ENCODE measurements around the gene SSMEM1.

Gene SSMEM1

GRCh38 chr7:130207642-130208041 is at the start of gene SSMEM1:
SSMEM1 (plus strand) TSS chr7:130207860; CDS start chr7:130207911, 51 bp downstream.
- no peak within 1 kb of the TSS for H3K27ac ChIP-seq (ENCODE audit: low read length)
- H3K9me3 ChIP-seq (ENCODE audit: control insufficient read depth, insufficient read depth, low read length), result no peaks in the 10 kb centered on the region
- H3K4me1 ChIP-seq (ENCODE audit: control insufficient read depth, insufficient read depth, low read length), result no peaks in the 10 kb centered on the region

GRCh38 chr7:130160023-130160422 is 47.6 kb upstream of the SSMEM1 start:
- Histone ChIP-seq H3K4me3 (ENCODE audit: low read length) (no peak overlapping the region), H3K4me1 (ENCODE audit: control insufficient read depth, insufficient read depth, low read length) (no peaks in the 10 kb centered on the region), H3K27ac (ENCODE audit: low read length) (no peak overlapping the region), H3K9me3 (ENCODE audit: control insufficient read depth, insufficient read depth, low read length) (no peaks in the 10 kb centered on the region), H3K27me3 (ENCODE audit: control insufficient read depth, insufficient read depth, low read length) (no peaks in the 10 kb centered on the region), H3K36me3 (ENCODE audit: control insufficient read depth, insufficient read depth, low read length) (peaks cover 5% of the 10 kb centered on the region; the same call in 1 of the 2 replicates)
- no peak for DNase-seq (ENCODE audit: low read depth, low spot score)
- no CpG with 5 or more reads among the region's 2 CpGs for WGBS (ENCODE audit: insufficient coverage, insufficient read length)

More at GRCh38 chr7:130207642-130208041, at the start of gene SSMEM1:
- H3K36me3 ChIP-seq (ENCODE audit: control insufficient read depth, insufficient read depth, low read length), result no peaks in the 10 kb centered on the region
- no peak within 1 kb of the TSS for H3K4me3 ChIP-seq (ENCODE audit: low read length)
- no peaks in the 10 kb centered on the region for H3K27me3 ChIP-seq (ENCODE audit: control insufficient read depth, insufficient read depth, low read length)
- no peak for DNase-seq (ENCODE audit: low read depth, low spot score)

GRCh38 chr7:130160455-130160854 is 47.2 kb upstream of the SSMEM1 start:
- Histone ChIP-seq H3K27ac (ENCODE audit: low read length) (no peak overlapping the region), H3K4me1 (ENCODE audit: control insufficient read depth, insufficient read depth, low read length) (no peaks in the 10 kb centered on the region), H3K36me3 (ENCODE audit: control insufficient read depth, insufficient read depth, low read length) (peaks cover 5% of the 10 kb centered on the region; the same call in 1 of the 2 replicates), H3K27me3 (ENCODE audit: control insufficient read depth, insufficient read depth, low read length) (no peaks in the 10 kb centered on the region), H3K9me3 (ENCODE audit: control insufficient read depth, insufficient read depth, low read length) (no peaks in the 10 kb centered on the region), H3K4me3 (ENCODE audit: low read length) (no peak overlapping the region)
- DNase-seq (ENCODE audit: low read depth, low spot score), result no peak
- no CpG with 5 or more reads among the region's 8 CpGs for WGBS (ENCODE audit: insufficient coverage, insufficient read length)

- Histone ChIP-seq H3K4me3 (ENCODE audit: low read length) (no peak overlapping the region), H3K27me3 (ENCODE audit: control insufficient read depth, insufficient read depth, low read length) (no peaks in the 10 kb centered on the region), H3K36me3 (ENCODE audit: control insufficient read depth, insufficient read depth, low read length) (peaks cover 5% of the 10 kb centered on the region; the same call in 1 of the 2 replicates), H3K4me1 (ENCODE audit: control insufficient read depth, insufficient read depth, low read length) (no peaks in the 10 kb centered on the region), H3K27ac (ENCODE audit: low read length) (no peak overlapping the region), H3K9me3 (ENCODE audit: control insufficient read depth, insufficient read depth, low read length) (no peaks in the 10 kb centered on the region)
- no peak for DNase-seq (ENCODE audit: low read depth, low spot score)
- no CpG with 5 or more reads among the region's 5 CpGs for WGBS (ENCODE audit: insufficient coverage, insufficient read length)
Observed at GRCh38 chr7:130162196-130162595, 45.5 kb upstream of the SSMEM1 start.

- Histone ChIP-seq H3K27ac (ENCODE audit: low read length) (no peak overlapping the region), H3K36me3 (ENCODE audit: control insufficient read depth, insufficient read depth, low read length) (peaks cover 3% of the 10 kb centered on the region; the same call in 1 of the 2 replicates), H3K27me3 (ENCODE audit: control insufficient read depth, insufficient read depth, low read length) (no peaks in the 10 kb centered on the region), H3K4me3 (ENCODE audit: low read length) (no peak overlapping the region), H3K9me3 (ENCODE audit: control insufficient read depth, insufficient read depth, low read length) (no peaks in the 10 kb centered on the region), H3K4me1 (ENCODE audit: control insufficient read depth, insufficient read depth, low read length) (no peaks in the 10 kb centered on the region)
- 100% methylated on average over 2 of the region's 4 CpGs for WGBS (ENCODE audit: insufficient coverage, insufficient read length)
- no peak for DNase-seq (ENCODE audit: low read depth, low spot score)
Observed at GRCh38 chr7:130174237-130174959, 33.3 kb upstream of the SSMEM1 start.

- no peak for DNase-seq (ENCODE audit: low read depth, low spot score)
- H3K4me1 ChIP-seq (ENCODE audit: control insufficient read depth, insufficient read depth, low read length), result no peaks in the 10 kb centered on the region
- no peaks in the 10 kb centered on the region for H3K27me3 ChIP-seq (ENCODE audit: control insufficient read depth, insufficient read depth, low read length)
- H3K27ac ChIP-seq (ENCODE audit: low read length), result no peak overlapping the region
- H3K36me3 ChIP-seq (ENCODE audit: control insufficient read depth, insufficient read depth, low read length), result no peaks in the 10 kb centered on the region; the same call in 1 of the 2 replicates
- no CpG with 5 or more reads among the region's 4 CpGs for WGBS (ENCODE audit: insufficient coverage, insufficient read length)
- H3K9me3 ChIP-seq (ENCODE audit: control insufficient read depth, insufficient read depth, low read length), result no peaks in the 10 kb centered on the region
- no peak overlapping the region for H3K4me3 ChIP-seq (ENCODE audit: low read length)
Observed at GRCh38 chr7:130178251-130178650, 29.4 kb upstream of the SSMEM1 start.

GRCh38 chr7:130179631-130180030 is 28.0 kb upstream of the SSMEM1 start:
- H3K4me3 ChIP-seq (ENCODE audit: low read length), result no peak overlapping the region
- H3K9me3 ChIP-seq (ENCODE audit: control insufficient read depth, insufficient read depth, low read length), result no peaks in the 10 kb centered on the region
- no peak for DNase-seq (ENCODE audit: low read depth, low spot score)
- H3K4me1 ChIP-seq (ENCODE audit: control insufficient read depth, insufficient read depth, low read length), result no peaks in the 10 kb centered on the region
- H3K27ac ChIP-seq (ENCODE audit: low read length), result no peak overlapping the region
- WGBS (ENCODE audit: insufficient coverage, insufficient read length), result no CpG with 5 or more reads among the region's 2 CpGs
- H3K27me3 ChIP-seq (ENCODE audit: control insufficient read depth, insufficient read depth, low read length), result no peaks in the 10 kb centered on the region
- no peaks in the 10 kb centered on the region; the same call in 1 of the 2 replicates for H3K36me3 ChIP-seq (ENCODE audit: control insufficient read depth, insufficient read depth, low read length)

GRCh38 chr7:130180571-130181262 is 26.9 kb upstream of the SSMEM1 start:
- no peak overlapping the region for H3K27ac ChIP-seq (ENCODE audit: low read length)
- no peak for DNase-seq (ENCODE audit: low read depth, low spot score)
- H3K27me3 ChIP-seq (ENCODE audit: control insufficient read depth, insufficient read depth, low read length), result no peaks in the 10 kb centered on the region
- H3K4me3 ChIP-seq (ENCODE audit: low read length), result no peak overlapping the region
- H3K9me3 ChIP-seq (ENCODE audit: control insufficient read depth, insufficient read depth, low read length), result no peaks in the 10 kb centered on the region
- no peaks in the 10 kb centered on the region; the same call in 1 of the 2 replicates for H3K36me3 ChIP-seq (ENCODE audit: control insufficient read depth, insufficient read depth, low read length)
- no CpG with 5 or more reads among the region's 9 CpGs for WGBS (ENCODE audit: insufficient coverage, insufficient read length)
- H3K4me1 ChIP-seq (ENCODE audit: control insufficient read depth, insufficient read depth, low read length), result no peaks in the 10 kb centered on the region

GRCh38 chr7:130181263-130181605 is 26.4 kb upstream of the SSMEM1 start:
- Histone ChIP-seq H3K9me3 (ENCODE audit: control insufficient read depth, insufficient read depth, low read length) (no peaks in the 10 kb centered on the region), H3K27ac (ENCODE audit: low read length) (no peak overlapping the region), H3K27me3 (ENCODE audit: control insufficient read depth, insufficient read depth, low read length) (no peaks in the 10 kb centered on the region), H3K4me1 (ENCODE audit: control insufficient read depth, insufficient read depth, low read length) (no peaks in the 10 kb centered on the region), H3K36me3 (ENCODE audit: control insufficient read depth, insufficient read depth, low read length) (no peaks in the 10 kb centered on the region; the same call in 1 of the 2 replicates), H3K4me3 (ENCODE audit: low read length) (no peak overlapping the region)
- no peak for DNase-seq (ENCODE audit: low read depth, low spot score)
- WGBS (ENCODE audit: insufficient coverage, insufficient read length), result no CpG with 5 or more reads among the region's 2 CpGs

GRCh38 chr7:130182990-130183389 is 24.7 kb upstream of the SSMEM1 start:
- no peaks in the 10 kb centered on the region for H3K4me1 ChIP-seq (ENCODE audit: control insufficient read depth, insufficient read depth, low read length)
- no CpG with 5 or more reads among the region's 2 CpGs for whole genome bisulfite sequencing (ENCODE audit: insufficient coverage, insufficient read length)
- no peaks in the 10 kb centered on the region; the same call in 1 of the 2 replicates for H3K36me3 ChIP-seq (ENCODE audit: control insufficient read depth, insufficient read depth, low read length)
- H3K9me3 ChIP-seq (ENCODE audit: control insufficient read depth, insufficient read depth, low read length), result no peaks in the 10 kb centered on the region
- no peak overlapping the region for H3K27ac ChIP-seq (ENCODE audit: low read length)
- H3K4me3 ChIP-seq (ENCODE audit: low read length), result no peak overlapping the region
- no peaks in the 10 kb centered on the region for H3K27me3 ChIP-seq (ENCODE audit: control insufficient read depth, insufficient read depth, low read length)
- no peak for DNase-seq (ENCODE audit: low read depth, low spot score)
